ENCODE data around the gene OGFOD1. TPM values are rescaled to one million over a fixed set of nuclear protein-coding genes. Genes with fewer than 3 reads are reported as not detected.

Gene OGFOD1
- total and polyA plus RNA-seq, 10 of the 15 experiments (the other 5 are each of a cell fraction or from before 2014, with no cell fraction given) = 31.4 to 119 (median 51.6) TPM

DNA sequence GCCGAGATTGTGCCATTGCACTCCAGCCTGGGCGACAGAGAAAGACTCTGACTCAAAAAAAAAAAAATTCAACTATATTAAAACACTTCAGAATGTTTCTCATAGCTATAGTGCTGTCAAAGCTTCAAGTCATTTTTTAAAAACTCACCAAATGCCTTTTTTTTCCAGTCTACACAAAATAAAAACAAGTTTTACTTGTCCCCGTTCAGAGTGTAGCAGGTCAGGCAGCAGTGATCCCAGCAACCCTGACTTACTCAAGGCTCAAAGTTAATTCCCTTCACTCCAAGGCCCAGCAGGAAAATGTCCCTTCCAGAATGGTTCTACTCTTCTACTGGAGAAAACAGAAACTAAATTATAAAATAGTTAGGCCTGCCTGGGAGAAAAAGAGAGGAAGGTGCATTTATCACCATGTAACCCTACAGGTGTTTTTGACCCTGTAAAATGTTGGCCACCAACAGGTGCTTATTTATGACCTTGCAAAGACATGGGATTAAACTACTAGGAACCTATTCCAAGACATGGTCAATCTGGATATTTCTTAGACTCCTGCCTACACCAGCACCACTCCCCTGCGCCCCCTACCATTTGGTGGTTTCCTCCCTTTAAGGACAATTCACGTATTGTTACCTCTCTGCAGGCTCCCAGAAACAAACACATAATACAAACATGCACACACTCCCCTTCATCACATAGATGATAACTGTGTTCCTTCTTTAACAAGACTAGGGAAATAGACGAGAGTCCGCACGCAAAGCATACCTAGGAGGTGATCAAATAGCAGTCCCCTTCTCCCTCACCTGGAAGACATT is 31.4 kb upstream of the OGFOD1 start:
- ChIA-PET POLR2A (interaction anchor here (2.6 kb wide), 1 partner anchor 31 kb away, joined by 8 read pairs; the partner anchor contains the start of genes NUDT21 and OGFOD1), CTCF (interaction anchor here (0.6 to 1.7 kb wide), 4 partner anchors 9 to 1113 kb away, joined by 3 to 5 read pairs (median 3); no protein-coding TSS in a partner anchor), RAD21 (ENCODE audit: unreplicated experiment) (no interaction called here), SMC1A (ENCODE audit: uncharacterized antibody, unreplicated experiment) (interaction anchor here (0.9 to 1.8 kb wide), 4 partner anchors 11 to 31 kb away, joined by 3 to 8 read pairs (median 4); partner anchors contain the start of genes NUDT21 and OGFOD1)
- H3K79me2 ChIP-seq (ENCODE audit: control insufficient read depth, insufficient read depth, low read length) = peaks cover 84% of the 10 kb centered on the region
- peak overlapping the region; percentile 95 for H3K4me2 ChIP-seq (ENCODE audit: control insufficient read depth, insufficient read depth)
- H2AFZ ChIP-seq (ENCODE audit: control insufficient read depth, low read depth, low read length) = no peak overlapping the region
- H3K27me3 ChIP-seq (replicated peaks in 1 of 2; ENCODE audit: control insufficient read depth in 2 of 2, insufficient read depth in 2 of 2, low read length in 1 of 2) = no peaks in the 10 kb centered on the region
- no peak overlapping the region for H3K9ac ChIP-seq (ENCODE audit: control insufficient read depth, insufficient read depth, low read length)
- H3K4me3 ChIP-seq = peak overlapping the region; percentile 43
- BruUV-seq (replicated peaks) = no TSS peak
- H3K9me3 ChIP-seq (replicated peaks; ENCODE audit: control insufficient read depth, insufficient read depth, low read length) = no peaks in the 10 kb centered on the region
- peaks cover 12% of the 10 kb centered on the region for H3K4me1 ChIP-seq (ENCODE audit: control insufficient read depth, insufficient read depth, low read length)
- TF ChIP-seq USF2 (IDR thresholded peaks at IDR 0.05; ENCODE audit: borderline replicate concordance, low read depth, low read length) (no peak), JUNB (IDR thresholded peaks at IDR 0.05) (no peak), HDGF (IDR thresholded peaks at IDR 0.05) (no peak), NFYB (IDR thresholded peaks at IDR 0.05; ENCODE audit: insufficient read depth, low read depth, low read length) (no peak), LARP7 (IDR thresholded peaks at IDR 0.05) (no peak), TBL1XR1 (IDR thresholded peaks at IDR 0.05; ENCODE audit: low read depth, low read length) (no peak), RAD51 (IDR thresholded peaks at IDR 0.05) (no peak), PAX5 (IDR thresholded peaks at IDR 0.05; ENCODE audit: borderline replicate concordance, low read depth, low read length) (no peak), HDAC6 (IDR thresholded peaks at IDR 0.05; ENCODE audit: unreplicated experiment) (no peak), ZNF384 (IDR thresholded peaks at IDR 0.05; ENCODE audit: borderline replicate concordance, low read depth, low read length) (no peak), RB1 (IDR thresholded peaks at IDR 0.05; ENCODE audit: borderline replicate concordance) (no peak), TAF1 (IDR thresholded peaks at IDR 0.05; ENCODE audit: borderline replicate concordance, low read depth, low read length) (no peak), KDM1A (IDR thresholded peaks at IDR 0.05; ENCODE audit: borderline replicate concordance) (no peak), PKNOX1 (IDR thresholded peaks at IDR 0.05) (no peak), SP1 (IDR thresholded peaks at IDR 0.05; ENCODE audit: low read depth, low read length) (no peak), MYB (IDR thresholded peaks at IDR 0.05; ENCODE audit: borderline replicate concordance, low read depth, low read length) (no peak), ZNF217 (IDR thresholded peaks at IDR 0.05) (no peak), CHD2 (IDR thresholded peaks at IDR 0.05; ENCODE audit: borderline replicate concordance, low read depth, low read length) (no peak), RBBP5 (conservative IDR thresholded peaks at IDR 0.05) (no peak), KAT2A (conservative IDR thresholded peaks at IDR 0.05; ENCODE audit: control insufficient read depth, low read depth, low read length) (no peak)
- WGBS (ENCODE audit: insufficient coverage, insufficient replicate concordance, low lambda C conversion rate, missing lambda C conversion rate) = 75% methylated on average over 8 of the region's 8 CpGs
- peak overlapping the region; percentile 60; the same call in 1 of the 2 replicates for H3K27ac ChIP-seq (ENCODE audit: control insufficient read depth, insufficient read depth)
- H4K20me1 ChIP-seq (ENCODE audit: control insufficient read depth, insufficient read depth) = no peaks in the 10 kb centered on the region
- intact Hi-C loops (cut with micrococcal nuclease; ENCODE audit: unreplicated experiment) = no loop called here
- no peaks in the 10 kb centered on the region for H3K36me3 ChIP-seq (ENCODE audit: control insufficient read depth in 2 of 2, insufficient read depth in 2 of 2, low read length in 1 of 2)
- FAIRE-seq (no peak), DNase-seq (ENCODE audit: low read depth, low spot score) (no peak), ATAC-seq (no peak)
- in situ Hi-C loops (cut with MboI) = no loop called here

All from GM12878 (cell line).